Measurements from ENCODE around the gene CEL.
"Not testable (repeated sequence)": the region's sequence is repeated elsewhere in the genome, so short reads cannot be mapped to it uniquely, and the experiment has no call there.

CEL gene

GRCh38 chr9:133080786-133081779 lies 19.3 kb downstream of the CEL start:
- not testable (repeated sequence) for FAIRE-seq; DNase-seq (ENCODE audit: insufficient read length, low spot score)

GRCh38 chr9:133081957-133082644 lies 20.3 kb downstream of the CEL start:
- FAIRE-seq; DNase-seq (ENCODE audit: insufficient read length, low spot score): not testable (repeated sequence)

- FAIRE-seq; DNase-seq (ENCODE audit: insufficient read length, low spot score): not testable (repeated sequence)
Measured at GRCh38 chr9:133083688-133084087, 21.9 kb downstream of the CEL start.

GRCh38 chr9:133086212-133086860 lies 24.6 kb downstream of the CEL start:
- FAIRE-seq; DNase-seq (ENCODE audit: insufficient read length, low spot score): not testable (repeated sequence)

- no peak for FAIRE-seq
Measured at GRCh38 chr9:133086894-133087293, 25.1 kb downstream of the CEL start.

GRCh38 chr9:133087429-133088145 lies 25.8 kb downstream of the CEL start:
- no peak for DNase-seq (ENCODE audit: insufficient read length, low spot score)
- FAIRE-seq, result no peak

More at GRCh38 chr9:133086894-133087293, 25.1 kb downstream of the CEL start:
- DNase-seq (ENCODE audit: insufficient read length, low spot score), result no peak

- FAIRE-seq, result no peak
Measured at GRCh38 chr9:133088146-133088750, 26.5 kb downstream of the CEL start.

GRCh38 chr9:133088756-133089155 lies 27.0 kb downstream of the CEL start:
- DNase-seq (ENCODE audit: insufficient read length, low spot score) (no peak), FAIRE-seq (no peak)

More at GRCh38 chr9:133088146-133088750, 26.5 kb downstream of the CEL start:
- no peak for DNase-seq (ENCODE audit: insufficient read length, low spot score)

GRCh38 chr9:133089271-133089671 lies 27.5 kb downstream of the CEL start:
- FAIRE-seq (no peak), DNase-seq (ENCODE audit: insufficient read length, low spot score) (no peak)

GRCh38 chr9:133090187-133090586 lies 28.4 kb downstream of the CEL start:
- FAIRE-seq (no peak), DNase-seq (ENCODE audit: insufficient read length, low spot score) (no peak)

GRCh38 chr9:133090752-133091385 lies 29.1 kb downstream of the CEL start:
- DNase-seq (ENCODE audit: insufficient read length, low spot score) (no peak), FAIRE-seq (no peak)

- not testable (repeated sequence) for FAIRE-seq; DNase-seq (ENCODE audit: insufficient read length, low spot score)
Measured at GRCh38 chr9:133094351-133094750, 32.6 kb downstream of the CEL start.

- DNase-seq (ENCODE audit: insufficient read length, low spot score), result no peak
- FAIRE-seq, result no peak
Measured at GRCh38 chr9:133094842-133095393, 33.1 kb downstream of the CEL start.

GRCh38 chr9:133098104-133098754 lies 36.4 kb downstream of the CEL start:
- DNase-seq (ENCODE audit: insufficient read length, low spot score), result no peak
- FAIRE-seq, result no peak

- DNase-seq (ENCODE audit: insufficient read length, low spot score), result no peak
- no peak for FAIRE-seq
Measured at GRCh38 chr9:133098871-133099270, 37.1 kb downstream of the CEL start.

GRCh38 chr9:133099726-133100505 lies 38.1 kb downstream of the CEL start:
- no peak for DNase-seq (ENCODE audit: insufficient read length, low spot score)
- FAIRE-seq, result no peak

GRCh38 chr9:133100506-133101355 lies 39.0 kb downstream of the CEL start:
- DNase-seq (ENCODE audit: insufficient read length, low spot score) (no peak), FAIRE-seq (no peak)

Measured in HTR-8/SVneo (cell line).